Measurements from ENCODE around the gene TWF2. TPM values are rescaled to one million over a fixed set of nuclear protein-coding genes. Genes with fewer than 3 reads are reported as not detected.
A peak's percentile ranks its signal among the peaks of the same experiment; 100 is the strongest.

TWF2 gene
- total and polyA plus RNA-seq, 2 of the 13 experiments (the other 11 are each of a cell fraction or from before 2014, with no cell fraction given) = 45.5 to 108 TPM

DNA sequence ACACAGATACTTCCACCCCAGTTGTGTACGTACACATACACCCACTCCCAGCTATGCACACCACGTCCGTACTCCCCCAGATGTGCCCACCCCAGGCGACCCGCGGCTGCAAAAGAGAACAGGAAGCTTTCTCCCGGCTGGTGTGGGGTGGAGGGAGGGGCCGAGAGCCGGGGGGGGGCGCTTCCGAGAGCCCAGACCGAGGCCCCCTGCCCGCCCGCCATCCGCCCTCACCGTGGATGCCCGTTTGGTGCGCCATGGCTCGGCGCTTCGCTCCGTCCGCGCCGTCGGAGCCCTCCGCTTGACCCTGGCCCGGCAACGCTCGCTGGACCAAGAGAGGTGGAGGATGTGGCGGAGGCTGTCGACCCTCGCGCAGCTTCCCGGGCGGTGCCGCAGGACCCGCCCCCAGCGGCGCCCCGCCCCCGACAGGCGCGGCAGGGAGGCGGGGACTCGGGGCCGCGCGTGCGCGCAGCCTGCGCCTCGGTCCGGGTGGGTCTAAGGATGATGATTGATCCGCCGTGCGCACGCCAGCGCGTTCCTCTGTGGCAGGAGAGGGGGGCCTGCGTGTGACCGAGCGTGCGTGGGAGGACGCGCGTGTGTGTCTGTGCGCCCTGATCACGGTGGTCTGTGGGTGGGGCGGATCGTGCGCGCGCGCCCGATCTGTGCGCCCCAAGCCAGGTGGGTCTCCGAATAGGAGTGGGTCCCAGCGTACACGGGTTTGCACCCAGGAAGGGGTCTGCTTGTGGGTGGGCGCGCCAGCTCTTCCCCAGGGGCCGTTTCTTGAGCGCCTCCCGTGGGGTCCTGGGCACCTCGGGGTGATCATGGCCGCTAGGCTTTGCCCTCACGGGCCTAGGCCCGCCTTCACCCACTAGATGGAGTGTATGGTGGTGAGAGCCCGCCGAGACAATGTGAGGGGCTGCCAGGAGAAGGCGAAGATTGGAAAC lies at the start of gene TWF2 (continued):
- TF ChIP-seq ZNF234 (CRISPR knock-in tag; conservative IDR thresholded peaks at IDR 0.05) (0 out of 2 replicates have a peak, but pooled peaks have one; percentile 83), MEIS1 (CRISPR knock-in tag; IDR thresholded peaks at IDR 0.05; ENCODE audit: borderline replicate concordance) (no peak), RFXAP (CRISPR knock-in tag; IDR thresholded peaks at IDR 0.05; ENCODE audit: borderline replicate concordance) (0 out of 2 replicates have a peak, but pooled peaks have one; percentile 18), ZFP36L2 (CRISPR knock-in tag; IDR thresholded peaks at IDR 0.05) (no peak), MAFK (conservative IDR thresholded peaks at IDR 0.05 in 1 of 2, IDR thresholded peaks at IDR 0.05 in 1 of 2; ENCODE audit: low read length in 2 of 2) (no peak), ZNF570 (CRISPR knock-in tag; IDR thresholded peaks at IDR 0.05; ENCODE audit: borderline replicate concordance) (no peak), ZMAT3 (CRISPR knock-in tag; conservative IDR thresholded peaks at IDR 0.05) (peak; percentile 45), ZNF563 (CRISPR knock-in tag; IDR thresholded peaks at IDR 0.05) (peak; percentile 49; the same call in 1 of the 2 replicates), SMAD1 (CRISPR knock-in tag; IDR thresholded peaks at IDR 0.05; ENCODE audit: borderline replicate concordance, low read depth) (no peak), REXO4 (CRISPR knock-in tag; IDR thresholded peaks at IDR 0.05; ENCODE audit: borderline replicate concordance) (no peak), ZNF530 (CRISPR knock-in tag; IDR thresholded peaks at IDR 0.05; ENCODE audit: low read depth) (no peak), ZNF431 (CRISPR knock-in tag; IDR thresholded peaks at IDR 0.05; ENCODE audit: borderline replicate concordance, low read depth) (no peak), RELA (CRISPR knock-in tag; IDR thresholded peaks at IDR 0.05) (no peak), ZNF564 (CRISPR knock-in tag; IDR thresholded peaks at IDR 0.05) (no peak), ZNF230 (CRISPR knock-in tag; IDR thresholded peaks at IDR 0.05) (no peak; the same call in 1 of the 2 replicates), CBX5 (CRISPR knock-in tag; IDR thresholded peaks at IDR 0.05; ENCODE audit: borderline replicate concordance) (no peak), BORCS8-MEF2B (CRISPR knock-in tag; IDR thresholded peaks at IDR 0.05) (peak; percentile 78)
- TF ChIP-seq, protein P1, sequence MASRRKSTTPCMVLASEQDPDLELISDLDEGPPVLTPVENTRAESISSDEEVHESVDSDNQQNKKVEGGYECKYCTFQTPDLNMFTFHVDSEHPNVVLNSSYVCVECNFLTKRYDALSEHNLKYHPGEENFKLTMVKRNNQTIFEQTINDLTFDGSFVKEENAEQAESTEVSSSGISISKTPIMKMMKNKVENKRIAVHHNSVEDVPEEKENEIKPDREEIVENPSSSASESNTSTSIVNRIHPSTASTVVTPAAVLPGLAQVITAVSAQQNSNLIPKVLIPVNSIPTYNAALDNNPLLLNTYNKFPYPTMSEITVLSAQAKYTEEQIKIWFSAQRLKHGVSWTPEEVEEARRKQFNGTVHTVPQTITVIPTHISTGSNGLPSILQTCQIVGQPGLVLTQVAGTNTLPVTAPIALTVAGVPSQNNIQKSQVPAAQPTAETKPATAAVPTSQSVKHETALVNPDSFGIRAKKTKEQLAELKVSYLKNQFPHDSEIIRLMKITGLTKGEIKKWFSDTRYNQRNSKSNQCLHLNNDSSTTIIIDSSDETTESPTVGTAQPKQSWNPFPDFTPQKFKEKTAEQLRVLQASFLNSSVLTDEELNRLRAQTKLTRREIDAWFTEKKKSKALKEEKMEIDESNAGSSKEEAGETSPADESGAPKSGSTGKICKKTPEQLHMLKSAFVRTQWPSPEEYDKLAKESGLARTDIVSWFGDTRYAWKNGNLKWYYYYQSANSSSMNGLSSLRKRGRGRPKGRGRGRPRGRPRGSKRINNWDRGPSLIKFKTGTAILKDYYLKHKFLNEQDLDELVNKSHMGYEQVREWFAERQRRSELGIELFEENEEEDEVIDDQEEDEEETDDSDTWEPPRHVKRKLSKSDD (CRISPR knock-in tag; IDR thresholded peaks at IDR 0.05; ENCODE audit: low read depth) = no peak
- TF ChIP-seq, protein P2, sequence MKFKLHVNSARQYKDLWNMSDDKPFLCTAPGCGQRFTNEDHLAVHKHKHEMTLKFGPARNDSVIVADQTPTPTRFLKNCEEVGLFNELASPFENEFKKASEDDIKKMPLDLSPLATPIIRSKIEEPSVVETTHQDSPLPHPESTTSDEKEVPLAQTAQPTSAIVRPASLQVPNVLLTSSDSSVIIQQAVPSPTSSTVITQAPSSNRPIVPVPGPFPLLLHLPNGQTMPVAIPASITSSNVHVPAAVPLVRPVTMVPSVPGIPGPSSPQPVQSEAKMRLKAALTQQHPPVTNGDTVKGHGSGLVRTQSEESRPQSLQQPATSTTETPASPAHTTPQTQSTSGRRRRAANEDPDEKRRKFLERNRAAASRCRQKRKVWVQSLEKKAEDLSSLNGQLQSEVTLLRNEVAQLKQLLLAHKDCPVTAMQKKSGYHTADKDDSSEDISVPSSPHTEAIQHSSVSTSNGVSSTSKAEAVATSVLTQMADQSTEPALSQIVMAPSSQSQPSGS (CRISPR knock-in tag; IDR thresholded peaks at IDR 0.05) = 0 out of 2 replicates have a peak, but pooled peaks have one; percentile 6
- TF ChIP-seq, protein P3, sequence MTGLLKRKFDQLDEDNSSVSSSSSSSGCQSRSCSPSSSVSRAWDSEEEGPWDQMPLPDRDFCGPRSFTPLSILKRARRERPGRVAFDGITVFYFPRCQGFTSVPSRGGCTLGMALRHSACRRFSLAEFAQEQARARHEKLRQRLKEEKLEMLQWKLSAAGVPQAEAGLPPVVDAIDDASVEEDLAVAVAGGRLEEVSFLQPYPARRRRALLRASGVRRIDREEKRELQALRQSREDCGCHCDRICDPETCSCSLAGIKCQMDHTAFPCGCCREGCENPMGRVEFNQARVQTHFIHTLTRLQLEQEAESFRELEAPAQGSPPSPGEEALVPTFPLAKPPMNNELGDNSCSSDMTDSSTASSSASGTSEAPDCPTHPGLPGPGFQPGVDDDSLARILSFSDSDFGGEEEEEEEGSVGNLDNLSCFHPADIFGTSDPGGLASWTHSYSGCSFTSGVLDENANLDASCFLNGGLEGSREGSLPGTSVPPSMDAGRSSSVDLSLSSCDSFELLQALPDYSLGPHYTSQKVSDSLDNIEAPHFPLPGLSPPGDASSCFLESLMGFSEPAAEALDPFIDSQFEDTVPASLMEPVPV (CRISPR knock-in tag; IDR thresholded peaks at IDR 0.05) = peak; percentile 84; the same call in 1 of the 2 replicates
- TF ChIP-seq, protein P4, sequence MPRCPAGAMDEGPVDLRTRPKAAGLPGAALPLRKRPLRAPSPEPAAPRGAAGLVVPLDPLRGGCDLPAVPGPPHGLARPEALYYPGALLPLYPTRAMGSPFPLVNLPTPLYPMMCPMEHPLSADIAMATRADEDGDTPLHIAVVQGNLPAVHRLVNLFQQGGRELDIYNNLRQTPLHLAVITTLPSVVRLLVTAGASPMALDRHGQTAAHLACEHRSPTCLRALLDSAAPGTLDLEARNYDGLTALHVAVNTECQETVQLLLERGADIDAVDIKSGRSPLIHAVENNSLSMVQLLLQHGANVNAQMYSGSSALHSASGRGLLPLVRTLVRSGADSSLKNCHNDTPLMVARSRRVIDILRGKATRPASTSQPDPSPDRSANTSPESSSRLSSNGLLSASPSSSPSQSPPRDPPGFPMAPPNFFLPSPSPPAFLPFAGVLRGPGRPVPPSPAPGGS (CRISPR knock-in tag; IDR thresholded peaks at IDR 0.05) = 0 out of 2 replicates have a peak, but pooled peaks have one; percentile 62
